Panc1 (cell line): ENCODE results near the gene NOP53. TPM values are rescaled to one million over a fixed set of nuclear protein-coding genes. Genes with fewer than 3 reads are reported as not detected.

Experiments used
- ATAC-seq: fragments of 200-7000 bp; cut with Tn5 transposase; 2 replicates; pipeline ENCODE4 v1.9.1; 2020; ENCODE audit warnings: mild to moderate bottlenecking, moderate library complexity
- BruUV-seq: library from RNA; stranded (reverse); fragments of 400-500 nt; replicated peaks from 2 replicates; lab custom pipeline; 2021; lab: Mats Ljungman, UMichigan
- CTCF ChIA-PET: fragments of 300-600 bp; sonication (Branson Sonifier 250); formaldehyde crosslinking; loops from one replicate; lab custom pipeline; 2022; ENCODE audit warnings: antibody characterized with exemption; lab: Charles Lee
- POLR2A ChIA-PET: fragments of 300-600 bp; sonication (Branson Sonifier 250); formaldehyde crosslinking; loops from one replicate; lab custom pipeline; 2022; ENCODE audit warnings: antibody characterized with exemption; lab: Charles Lee
- DNase-seq: peaks from one replicate; pipeline ENCODE4 v3.0.0-alpha.2; 2010; ENCODE audit warnings: low read depth, low spot score
- H3K27ac ChIP-seq: 2 replicates; pipeline ENCODE4 v1.5.1; 2011; ENCODE audit warnings: mild to moderate bottlenecking, low read length, inconsistent platforms
- H3K27me3 ChIP-seq: fragments of 200-500 bp; sonication (Bioruptor generic); 2 replicates; pipeline ENCODE4 v1.6.0; 2014; ENCODE audit warnings: low read length, inconsistent platforms; ENCODE audit not compliant: control insufficient read depth, insufficient read depth
- H3K36me3 ChIP-seq: fragments of 200-500 bp; sonication (Bioruptor generic); 2 replicates; pipeline ENCODE4 v1.5.1; 2014; ENCODE audit warnings: inconsistent platforms, mild to moderate bottlenecking, low read length, moderate library complexity; ENCODE audit not compliant: control insufficient read depth, insufficient read depth
- H3K4me1 ChIP-seq: 2 replicates; pipeline ENCODE4 v1.5.1; 2011; ENCODE audit warnings: inconsistent platforms, mild to moderate bottlenecking, low read length, moderate library complexity; ENCODE audit not compliant: control insufficient read depth, insufficient read depth
- H3K4me3 ChIP-seq, 2 experiments: 2 replicates each; pipeline ENCODE4 v1.5.1; 2011 to 2012; ENCODE audit warnings: low read depth in 2 of 2, low read length in 2 of 2, mild to moderate bottlenecking in 2 of 2, inconsistent platforms in 1 of 2, moderate library complexity in 1 of 2
- H3K9me3 ChIP-seq: fragments of 200-500 bp; sonication (Bioruptor generic); 2 replicates; pipeline ENCODE4 v1.5.1; 2014; ENCODE audit warnings: low read depth, mild to moderate bottlenecking, inconsistent platforms, low read length, moderate library complexity; ENCODE audit not compliant: control insufficient read depth, insufficient read depth
- CTCF ChIP-seq: fragments of 450-650 bp; IDR thresholded peaks from 2 replicates; pipeline ENCODE4 v1.5.1; 2017; ENCODE audit warnings: mild to moderate bottlenecking
- POLR2AphosphoS5 ChIP-seq: IDR thresholded peaks from 2 replicates; pipeline ENCODE4 v1.6.1; 2012; ENCODE audit warnings: mild to moderate bottlenecking, low read depth, low read length, moderate library complexity
- REST ChIP-seq, 2 experiments: IDR thresholded peaks; 2 replicates each; pipeline ENCODE4 v1.6.1; 2011 to 2012; ENCODE audit warnings: low read depth in 2 of 2, control low read depth in 1 of 2, low read length in 1 of 2, mild to moderate bottlenecking in 1 of 2, moderate library complexity in 1 of 2; ENCODE audit not compliant: insufficient read depth in 1 of 2
- SIN3A ChIP-seq: IDR thresholded peaks from 2 replicates; pipeline ENCODE4 v1.6.1; 2012; ENCODE audit warnings: low read depth, mild to moderate bottlenecking, low read length, moderate library complexity, borderline replicate concordance; ENCODE audit not compliant: insufficient read depth
- TCF7L2 ChIP-seq: IDR thresholded peaks from 2 replicates; pipeline ENCODE4 v1.6.1; 2011; ENCODE audit warnings: mild to moderate bottlenecking, low read depth, low read length, inconsistent platforms
- in situ Hi-C: cut with HindIII; loops from 2 replicates; pipeline ENCODE4 v1.10.0; 2016; ENCODE audit warnings: low sequenced_read_pairs, low pct_unique_long_range_greater_than_20kb
- intact Hi-C: fragments of 100-400 bp; cut with micrococcal nuclease; formaldehyde crosslinking; loops from one replicate; pipeline ENCODE4 v1.10.0; 2022; ENCODE audit not compliant: unreplicated experiment
- total RNA-seq: library from RNA; stranded (reverse); gene quantifications from one replicate; pipeline ENCODE4 v1.2.1, GENCODE V29; 2021; ENCODE audit not compliant: unreplicated experiment

NOP53 gene
- total RNA-seq, 1 experiment from 2014 or later, result 64.3 TPM

- TF ChIP-seq POLR2AphosphoS5, result peak; percentile 76
- TF ChIP-seq TCF7L2, result no peak
- Histone ChIP-seq H3K36me3 (peaks cover 5% of the 10 kb centered on the region; the same call in 1 of the 2 replicates), H3K4me1 (no peaks in the 10 kb centered on the region), H3K27ac (peak within 1 kb of the TSS; percentile 90), H3K27me3 (no peaks in the 10 kb centered on the region), H3K9me3 (no peaks in the 10 kb centered on the region), H3K4me3 (peak within 1 kb of the TSS; percentile 87 to 89)
- peak; percentile 94 for ATAC-seq
- intact Hi-C loops (no loop called here), in situ Hi-C loops (no loop called here)
- BruUV-seq, result no TSS peak
- no peak for DNase-seq
- ChIA-PET CTCF (no interaction called here), POLR2A (interaction anchor here (0.6 kb wide), 1 partner anchor 11 kb away, joined by 3 read pairs; no protein-coding TSS in a partner anchor)
These were observed 33.0 kb downstream of the NOP53 start, which contains the start of gene SELENOW for GRCh38 chr19:47778049-47778953. TSS of gene SELENOW (plus strand) at chr19:47778703. CDS start at chr19:47778786, 83 bp downstream.

GRCh38 chr19:47778954-47779351, 33.6 kb downstream of the NOP53 start:
- intact Hi-C loops (no loop called here), in situ Hi-C loops (no loop called here)
- DNase-seq (no peak), ATAC-seq (no peak)
- TSS peak; percentile 79 for BruUV-seq
- Histone ChIP-seq H3K4me1 (no peaks in the 10 kb centered on the region), H3K36me3 (peaks cover 5% of the 10 kb centered on the region; the same call in 1 of the 2 replicates), H3K4me3 (peak overlapping the region; percentile 87 to 89), H3K27ac (peak overlapping the region; percentile 90), H3K27me3 (no peaks in the 10 kb centered on the region), H3K9me3 (no peaks in the 10 kb centered on the region)
- POLR2A ChIA-PET, result no interaction called here
- TF ChIP-seq REST (IDR thresholded peaks at IDR 0.05; ENCODE audit: insufficient read depth in 1 of 2, low read depth in 2 of 2, low read length in 1 of 2) (no peak), CTCF (no peak), TCF7L2 (no peak), SIN3A (no peak), POLR2AphosphoS5 (no peak)
- CTCF ChIA-PET, result no interaction called here
